Fibroblast of the conjunctiva (primary cell): ENCODE measurements around the gene LRRC10B.

ENCODE experiments used
- DNase-seq: peaks from one replicate; pipeline ENCODE4 v3.0.0-alpha.2; 2010; ENCODE audit warnings: low read depth

LRRC10B gene

DNA sequence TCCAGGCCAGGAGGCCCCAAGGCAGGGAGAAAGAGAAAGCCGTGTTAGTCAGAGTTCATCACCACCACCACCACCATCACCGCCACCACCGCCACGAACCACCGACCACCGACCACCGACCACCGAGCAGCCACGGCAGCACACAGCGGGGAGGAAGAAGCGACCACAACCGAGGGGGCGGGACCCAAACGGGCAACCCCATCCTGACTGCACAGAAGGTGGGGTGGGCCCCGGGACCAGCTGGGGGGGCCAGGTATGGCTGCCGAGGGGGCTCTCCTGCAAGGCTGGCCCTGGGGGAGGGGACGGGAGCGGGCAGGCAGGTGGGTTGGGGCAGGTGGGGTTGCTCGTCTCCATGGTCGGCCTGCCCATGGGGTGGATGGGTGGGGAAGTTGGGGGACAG lies 38.1 kb downstream of the LRRC10B start:
- no peak for DNase-seq

DNA sequence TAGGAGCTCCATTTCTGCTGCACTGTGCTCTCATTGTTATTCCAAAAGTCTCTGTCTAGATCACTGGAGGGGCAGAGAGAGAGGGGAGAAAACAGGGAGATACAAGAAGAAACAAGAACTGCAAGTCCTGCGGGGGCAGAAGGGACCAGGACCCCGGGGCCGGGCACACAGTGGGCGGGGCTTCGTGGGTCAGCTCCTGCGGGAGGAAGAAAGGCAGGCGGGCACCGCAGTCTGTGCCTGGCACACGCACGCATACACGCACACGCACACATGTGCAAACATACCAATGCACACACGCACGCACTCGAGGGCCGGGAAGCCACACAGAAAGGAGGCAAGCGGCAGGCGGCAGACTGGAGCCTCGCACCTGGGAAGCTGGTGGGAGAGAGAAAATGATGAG lies 38.7 kb downstream of the LRRC10B start:
- DNase-seq = no peak

DNA sequence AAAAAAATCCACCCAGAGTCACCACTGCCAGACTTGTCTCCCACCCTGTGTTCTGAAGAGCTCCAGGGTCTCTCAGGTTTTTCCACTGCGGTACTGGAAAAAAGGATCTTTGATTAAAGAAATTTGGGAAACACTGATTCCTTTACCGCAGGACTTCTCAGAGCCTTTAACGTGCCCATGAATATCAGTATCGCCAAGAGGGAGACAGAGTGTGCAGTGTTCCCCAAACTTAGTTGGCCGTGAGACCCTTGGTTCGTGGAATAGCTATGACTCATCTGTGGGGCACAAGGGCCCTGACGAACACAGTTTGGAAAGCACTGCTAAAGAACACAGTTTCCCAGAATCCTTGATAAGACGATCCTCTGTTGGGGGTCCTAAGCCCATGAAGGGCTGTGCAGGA lies 40.6 kb downstream of the LRRC10B start:
- no peak for DNase-seq

DNA sequence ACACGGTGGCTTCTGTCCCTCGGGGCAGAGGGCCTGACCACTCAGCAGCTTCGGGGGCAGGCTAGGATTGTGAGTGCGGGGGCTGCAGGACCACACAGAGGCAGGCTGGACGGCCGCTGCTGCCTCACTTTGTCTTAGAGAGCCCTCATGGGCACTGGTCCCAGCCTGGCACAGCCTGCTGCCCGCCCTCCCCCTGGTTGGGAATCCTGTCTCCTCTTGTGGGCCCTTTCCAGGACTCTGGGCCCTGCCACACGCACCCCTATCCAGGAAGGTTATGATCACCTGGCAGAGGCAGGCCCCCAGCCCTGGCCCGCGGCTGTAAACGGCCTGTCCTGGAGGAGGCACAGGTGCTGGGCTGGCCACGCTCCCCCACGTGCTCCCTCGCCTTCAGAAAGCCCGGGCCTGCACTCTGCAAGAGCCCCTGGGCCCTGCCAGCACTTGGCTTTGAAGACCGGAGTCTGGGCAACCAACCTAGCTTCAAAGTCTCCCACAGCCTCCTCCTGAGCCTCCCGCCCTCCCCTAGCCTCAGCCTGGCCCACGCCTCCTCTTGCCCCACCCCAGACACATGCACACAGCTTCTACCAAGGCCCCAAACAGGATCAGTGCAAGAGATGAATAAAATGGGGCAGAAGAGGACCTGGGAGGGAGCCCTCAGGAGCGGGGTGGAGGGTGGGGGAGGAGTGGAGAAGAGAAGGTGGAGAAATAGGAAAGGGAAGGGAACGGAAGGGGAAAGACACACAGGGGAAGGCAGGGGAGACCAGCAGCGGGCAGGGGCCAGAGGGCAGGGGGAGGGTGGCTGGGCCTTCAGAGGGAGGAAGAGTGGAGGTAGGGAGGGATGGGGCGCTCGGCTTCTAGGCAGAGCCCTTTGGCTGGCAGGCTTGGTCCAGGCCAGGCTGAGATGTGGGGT lies 41.4 kb downstream of the LRRC10B start:
- DNase-seq = no peak

DNA sequence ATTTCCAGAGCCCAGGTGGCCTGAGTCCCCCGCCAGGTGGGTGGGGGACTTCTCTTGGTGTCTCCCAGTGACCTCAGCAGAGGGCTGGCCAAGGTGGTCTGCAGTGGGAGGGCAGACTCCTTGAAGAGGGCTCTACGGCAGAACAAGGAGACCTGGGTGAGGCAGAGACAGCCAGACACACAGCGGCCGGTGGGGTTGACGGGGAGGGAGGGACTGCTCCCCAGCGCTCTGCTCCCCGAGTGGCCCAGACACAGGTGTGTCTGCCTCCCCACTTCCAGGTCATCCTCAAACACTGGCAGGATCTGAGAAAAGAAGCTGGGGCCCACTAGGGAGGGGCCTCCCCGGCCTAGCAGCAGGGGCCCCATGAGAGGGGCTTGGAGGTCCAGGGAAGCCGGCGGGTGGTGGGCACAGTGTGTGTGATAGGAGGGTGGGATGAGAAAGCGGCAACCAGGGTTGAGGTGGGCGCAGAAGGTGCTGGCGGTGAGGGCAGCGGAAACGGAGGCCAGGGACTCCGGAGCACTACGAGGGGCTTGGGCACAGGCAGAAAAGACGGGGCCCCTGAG lies 42.2 kb downstream of the LRRC10B start:
- DNase-seq = no peak

DNA sequence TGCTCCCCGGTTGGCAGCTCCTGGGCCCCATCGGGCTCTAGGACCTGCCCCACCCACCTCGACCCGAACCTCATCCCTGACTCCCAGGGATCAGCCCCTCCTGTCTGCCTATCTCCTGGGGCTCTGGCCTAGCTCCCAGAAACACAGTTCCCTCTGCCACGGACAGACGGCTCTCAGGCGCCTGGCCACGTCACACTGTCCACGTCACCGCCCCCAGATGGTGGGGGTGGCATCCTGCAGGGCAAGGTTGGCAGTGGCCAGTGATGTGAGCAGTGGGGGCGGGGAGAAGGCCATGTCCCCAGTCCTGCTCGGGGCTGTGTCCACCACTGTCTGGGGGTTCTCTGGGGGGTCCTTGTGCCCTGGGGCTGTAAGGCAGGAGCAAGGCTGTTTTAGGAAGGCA lies 43.1 kb downstream of the LRRC10B start:
- no peak for DNase-seq

DNA sequence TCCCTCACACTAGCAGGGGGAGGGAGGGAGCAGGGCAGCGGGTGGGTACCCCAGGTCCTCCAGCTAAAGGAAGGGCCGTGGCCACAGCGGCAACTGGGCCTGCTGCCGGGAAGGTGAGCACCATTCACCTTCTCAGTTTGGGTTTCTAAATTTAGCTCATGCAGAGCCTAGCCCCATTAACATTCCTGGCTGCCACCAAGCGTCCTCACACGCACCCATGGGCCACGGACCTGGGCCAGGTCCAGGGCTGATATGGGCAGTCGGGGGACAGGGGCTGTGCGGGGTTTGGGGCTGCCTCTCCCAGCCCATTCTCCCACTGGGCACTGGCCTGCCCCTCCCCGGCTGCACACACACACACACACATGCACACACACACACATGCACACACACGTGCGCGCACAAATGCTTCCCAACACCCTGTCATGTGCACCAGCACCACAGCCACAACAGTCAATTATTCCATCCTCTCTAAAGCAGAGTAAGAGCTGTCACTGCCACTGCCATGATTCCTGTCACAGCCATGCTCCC lies 43.6 kb downstream of the LRRC10B start:
- no peak for DNase-seq

DNA sequence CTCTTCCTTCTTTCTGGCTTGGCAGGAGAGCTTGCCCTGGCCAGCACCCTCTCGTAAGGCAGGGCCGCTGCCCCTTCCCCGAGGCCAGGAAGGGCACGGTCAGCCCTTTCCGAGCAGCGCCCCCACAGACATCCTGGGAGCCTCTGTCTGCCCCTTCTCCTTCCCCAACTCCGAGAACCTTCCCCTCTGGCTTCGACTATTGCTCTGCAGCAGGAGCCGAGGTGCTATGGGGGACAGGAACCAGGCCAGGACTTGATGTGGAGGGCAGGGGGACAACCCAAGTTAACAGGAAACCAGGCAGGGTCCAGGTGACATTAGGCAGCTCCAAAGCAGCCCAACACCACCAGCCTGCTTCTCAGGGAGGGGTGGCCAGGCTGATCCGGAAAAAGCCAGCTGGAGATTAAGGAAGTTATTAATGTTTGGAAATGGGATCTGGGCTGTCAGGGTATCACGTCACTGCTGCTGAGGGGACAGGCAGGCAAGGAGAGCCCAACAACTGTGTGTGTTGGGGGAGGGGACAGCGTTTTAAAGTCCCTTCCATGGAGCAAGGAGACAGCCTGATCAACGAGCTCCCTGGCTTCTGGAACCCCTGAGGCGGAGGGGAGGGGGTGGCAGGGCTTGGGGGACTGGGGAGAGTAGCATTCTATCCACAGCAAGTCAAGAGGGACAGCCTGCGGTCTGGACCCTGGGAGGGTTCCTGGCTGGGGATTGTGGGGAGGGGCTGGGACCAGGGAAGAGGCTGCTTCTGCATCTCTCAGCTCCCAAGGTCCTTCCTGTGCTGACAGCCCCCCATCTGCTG lies 45.0 kb downstream of the LRRC10B start:
- no peak for DNase-seq

DNA sequence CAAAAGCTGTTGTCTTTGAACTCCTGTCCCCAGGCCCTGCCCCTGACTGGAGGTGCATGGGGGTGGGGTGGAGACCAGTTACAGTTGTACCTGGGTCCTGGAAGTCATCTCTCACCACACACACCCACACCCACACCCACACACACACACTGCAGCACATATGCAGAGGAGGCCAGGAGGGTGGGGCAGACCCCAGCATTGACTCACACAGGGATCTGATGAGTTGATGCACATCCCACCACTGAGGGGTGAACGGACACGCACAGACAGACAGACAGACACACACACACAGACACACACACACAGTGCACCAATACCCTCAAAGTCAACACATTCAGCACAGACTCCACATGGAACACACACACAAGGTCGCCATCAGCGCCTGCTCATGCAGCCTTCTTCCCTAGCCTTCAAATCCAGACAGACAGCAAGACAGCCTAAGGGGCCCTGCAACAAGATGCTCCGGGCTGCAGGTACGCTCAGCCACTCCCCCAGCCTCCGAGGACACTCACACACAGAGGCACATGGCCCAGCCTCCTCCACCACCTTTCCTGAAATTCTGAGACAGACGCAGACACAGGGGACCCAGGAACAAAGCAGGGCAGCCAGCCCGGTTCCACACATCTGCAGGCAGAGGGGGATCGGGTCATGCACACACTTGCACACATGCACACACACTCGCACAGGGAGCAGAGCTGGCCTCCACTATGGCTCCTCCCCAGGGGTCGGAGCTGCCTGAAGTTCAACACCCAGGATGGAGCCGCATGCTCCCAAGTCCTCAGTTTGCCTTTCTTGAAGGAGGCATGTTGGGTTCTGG lies 45.8 kb downstream of the LRRC10B start:
- no peak for DNase-seq

DNA sequence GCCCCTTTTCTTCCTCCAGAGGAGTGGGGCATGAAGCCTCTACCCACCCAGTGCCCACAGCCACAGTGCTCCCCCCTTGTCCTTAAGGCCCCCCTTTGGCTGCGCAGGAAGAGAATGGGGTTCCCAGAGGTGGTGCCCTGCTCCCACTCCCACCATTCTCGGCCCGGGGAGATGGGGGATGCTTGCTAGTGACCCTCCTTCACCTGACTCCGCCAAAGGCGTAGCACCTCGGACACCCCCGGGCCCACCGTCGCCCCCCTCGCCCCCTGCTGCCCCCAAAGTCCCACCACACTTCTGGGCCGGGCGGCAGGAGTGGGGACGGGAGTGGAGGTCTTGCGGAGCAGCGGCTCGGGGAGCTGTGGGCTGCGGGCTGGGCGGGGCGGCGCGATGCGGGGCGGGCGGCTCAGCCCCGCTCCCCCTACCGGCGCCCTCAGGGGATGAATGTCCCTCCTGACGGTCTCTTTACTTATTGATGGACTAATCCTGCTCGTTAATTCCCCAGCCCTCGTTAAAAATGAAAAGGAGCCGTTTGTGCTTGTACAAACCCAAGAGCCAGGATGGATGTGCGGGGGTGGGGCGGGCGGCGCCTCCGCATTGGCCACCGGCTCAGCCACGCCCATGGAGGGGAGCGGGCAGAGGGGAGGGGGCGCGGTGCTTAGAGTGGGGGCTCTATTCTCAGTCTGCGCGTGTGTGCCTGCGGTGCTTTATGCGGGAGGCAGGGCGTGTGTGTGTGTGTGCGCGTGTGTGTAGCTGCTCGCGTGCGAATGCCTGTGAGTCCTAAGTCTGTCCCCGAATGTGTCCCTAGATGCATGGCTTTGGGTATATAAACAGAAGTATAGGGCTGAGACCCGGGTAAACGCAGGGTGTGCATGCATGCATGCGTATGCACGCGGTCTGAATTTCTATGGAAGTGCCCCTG lies 46.8 kb downstream of the LRRC10B start:
- no peak for DNase-seq

DNA sequence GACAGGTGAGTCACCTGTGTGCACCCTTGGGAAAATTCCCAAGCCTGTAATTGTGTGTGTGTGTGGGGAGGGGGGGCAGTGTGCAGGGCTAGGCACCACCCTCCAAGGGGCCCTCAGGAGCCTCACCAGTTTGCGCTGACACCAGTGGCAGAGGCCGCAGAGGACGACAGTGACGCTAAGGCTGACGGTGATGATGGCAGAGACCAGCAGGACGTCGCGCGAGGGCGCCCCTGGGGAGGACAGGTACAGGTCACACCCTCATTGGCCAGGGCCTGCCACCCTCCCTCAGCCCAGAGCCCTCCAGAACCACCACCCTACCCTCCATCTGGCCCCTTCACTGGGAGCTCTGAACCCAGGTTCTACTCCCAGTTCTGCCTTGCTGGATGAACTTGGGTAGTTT lies 47.4 kb downstream of the LRRC10B start:
- no peak for DNase-seq

DNA sequence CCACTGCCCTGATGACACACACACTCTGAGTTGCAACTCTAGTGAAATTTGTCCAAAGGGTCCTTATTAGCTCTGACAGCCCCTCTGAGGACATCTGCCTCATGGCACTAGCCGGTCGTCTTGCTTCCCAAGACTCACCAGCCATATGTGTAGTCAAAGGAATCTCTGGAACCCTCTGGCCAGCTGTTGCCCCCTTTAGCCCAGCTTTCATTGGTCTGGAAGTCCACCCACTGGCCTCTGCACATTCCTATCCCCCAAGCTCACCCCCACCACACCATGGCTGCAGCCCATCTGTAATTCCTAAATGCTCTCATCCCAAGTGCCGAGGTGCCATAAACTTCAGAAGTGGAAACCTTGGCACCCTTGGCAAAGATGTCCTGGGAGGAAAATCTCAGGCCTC lies 48.1 kb downstream of the LRRC10B start:
- DNase-seq = no peak
